ENCODE measurements around the gene KRTAP20-2.

The KRTAP20-2 gene

DNA sequence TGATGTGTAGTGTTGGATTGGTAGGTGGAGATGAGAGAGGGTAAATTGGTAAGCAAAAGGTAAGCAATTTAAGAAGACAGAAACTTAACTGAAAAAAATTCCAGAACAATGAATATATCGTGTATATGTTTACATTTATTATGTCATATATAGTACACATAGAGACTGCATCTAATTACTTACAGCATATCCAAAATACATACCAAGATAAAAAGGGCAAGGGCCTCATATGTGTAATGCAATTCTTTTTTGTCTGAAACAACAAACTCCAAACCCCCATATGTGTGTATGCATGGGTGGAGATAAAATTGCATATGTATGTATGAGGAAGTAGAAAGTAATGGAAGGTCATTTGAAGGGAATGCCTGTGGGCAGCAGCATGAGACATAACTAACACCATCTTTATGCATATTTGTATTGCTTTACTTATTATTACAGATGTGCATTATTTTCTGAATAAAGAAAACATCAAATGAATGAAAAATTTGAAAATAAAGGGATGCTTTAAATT is 12.0 kb downstream of the KRTAP20-2 start:
- TF ChIP-seq, protein P1, sequence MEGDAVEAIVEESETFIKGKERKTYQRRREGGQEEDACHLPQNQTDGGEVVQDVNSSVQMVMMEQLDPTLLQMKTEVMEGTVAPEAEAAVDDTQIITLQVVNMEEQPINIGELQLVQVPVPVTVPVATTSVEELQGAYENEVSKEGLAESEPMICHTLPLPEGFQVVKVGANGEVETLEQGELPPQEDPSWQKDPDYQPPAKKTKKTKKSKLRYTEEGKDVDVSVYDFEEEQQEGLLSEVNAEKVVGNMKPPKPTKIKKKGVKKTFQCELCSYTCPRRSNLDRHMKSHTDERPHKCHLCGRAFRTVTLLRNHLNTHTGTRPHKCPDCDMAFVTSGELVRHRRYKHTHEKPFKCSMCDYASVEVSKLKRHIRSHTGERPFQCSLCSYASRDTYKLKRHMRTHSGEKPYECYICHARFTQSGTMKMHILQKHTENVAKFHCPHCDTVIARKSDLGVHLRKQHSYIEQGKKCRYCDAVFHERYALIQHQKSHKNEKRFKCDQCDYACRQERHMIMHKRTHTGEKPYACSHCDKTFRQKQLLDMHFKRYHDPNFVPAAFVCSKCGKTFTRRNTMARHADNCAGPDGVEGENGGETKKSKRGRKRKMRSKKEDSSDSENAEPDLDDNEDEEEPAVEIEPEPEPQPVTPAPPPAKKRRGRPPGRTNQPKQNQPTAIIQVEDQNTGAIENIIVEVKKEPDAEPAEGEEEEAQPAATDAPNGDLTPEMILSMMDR (IDR thresholded peaks at IDR 0.05; ENCODE audit: low read depth, low read length) = no peak
- no peaks in the 10 kb centered on the region for H3K27me3 ChIP-seq
- no peaks in the 10 kb centered on the region; the same call in 1 of the 2 replicates for H3K4me1 ChIP-seq
- no peak for DNase-seq
- H3K36me3 ChIP-seq = no peaks in the 10 kb centered on the region
- no peaks in the 10 kb centered on the region for H3K9me3 ChIP-seq
- no peak overlapping the region for H3K4me3 ChIP-seq (ENCODE audit: low read depth, low read length)

DNA sequence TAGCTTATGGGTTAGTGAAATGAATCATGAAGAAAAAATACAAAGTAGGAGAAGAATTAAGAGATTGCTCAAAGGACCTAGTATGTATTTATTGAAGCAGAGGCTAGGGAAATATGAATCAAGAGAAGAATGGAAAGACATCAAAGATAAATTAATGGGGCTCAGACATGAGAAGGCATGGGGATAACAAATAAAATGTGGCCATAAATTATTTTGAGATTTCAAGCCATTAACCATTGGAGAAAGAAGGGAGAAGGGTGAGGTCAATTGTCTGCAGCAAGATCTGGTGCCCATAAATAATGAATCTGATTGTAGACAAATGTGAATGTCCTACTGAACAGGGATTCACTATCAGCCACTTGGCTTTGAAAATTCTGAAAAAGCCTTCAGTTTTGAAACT is 17.9 kb downstream of the KRTAP20-2 start:
- Histone ChIP-seq H3K4me3 (ENCODE audit: low read depth, low read length) (no peak overlapping the region), H3K27me3 (no peaks in the 10 kb centered on the region), H3K9me3 (no peaks in the 10 kb centered on the region), H3K36me3 (no peaks in the 10 kb centered on the region), H3K4me1 (no peaks in the 10 kb centered on the region; the same call in 1 of the 2 replicates)
- no peak for DNase-seq
- TF ChIP-seq, protein P1 (IDR thresholded peaks at IDR 0.05; ENCODE audit: low read depth, low read length) = no peak

DNA sequence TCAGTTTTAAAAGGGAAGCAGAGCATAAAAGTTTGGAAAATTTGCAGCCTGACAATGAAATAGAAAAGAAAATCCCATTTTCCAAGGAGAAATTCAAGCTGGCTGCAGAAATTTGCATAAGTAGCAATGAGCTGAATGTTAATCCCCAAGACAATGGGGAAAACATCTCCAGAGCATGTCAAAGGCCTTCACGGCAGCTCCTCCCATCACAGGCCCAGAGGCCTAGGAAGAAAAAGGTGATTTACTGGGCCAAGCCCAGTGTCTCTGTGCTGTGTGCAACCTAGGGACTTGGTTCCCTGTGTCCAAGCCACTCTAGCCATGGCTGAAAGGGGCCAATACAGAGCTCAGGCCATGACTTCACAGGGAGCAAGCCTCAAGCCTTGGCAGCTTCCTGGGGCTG is 33.8 kb downstream of the KRTAP20-2 start:
- H3K9me3 ChIP-seq = no peaks in the 10 kb centered on the region
- DNase-seq = no peak

DNA sequence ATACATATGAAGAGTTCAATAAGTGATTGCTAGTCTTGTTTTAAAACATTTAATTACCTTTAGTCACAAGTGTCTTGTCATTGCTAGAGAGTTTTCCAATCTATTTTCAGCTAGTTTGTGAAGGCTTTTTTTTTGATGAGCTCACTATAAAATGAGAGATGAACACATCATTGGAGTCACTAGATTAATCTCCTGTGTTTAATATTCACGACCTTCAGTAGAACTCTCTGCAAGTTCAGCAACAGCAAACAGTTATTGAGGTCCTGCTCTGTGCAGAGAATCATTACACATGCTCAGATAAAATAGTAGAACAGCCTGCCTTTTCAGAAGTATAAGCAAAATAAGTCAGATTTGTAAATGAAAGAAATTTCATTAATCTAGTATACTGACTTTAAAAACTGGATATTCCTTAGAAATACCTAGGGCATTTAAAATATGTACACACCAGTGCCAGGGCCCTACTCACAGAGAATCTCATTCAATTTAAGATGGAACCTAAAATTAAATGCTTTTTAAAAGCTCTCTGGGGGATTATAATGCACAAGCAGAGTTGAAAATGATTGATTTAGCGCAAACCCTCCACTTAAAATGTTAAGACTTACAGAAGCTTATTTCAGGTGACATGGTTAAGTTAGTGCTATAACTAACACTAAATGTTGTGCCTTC is 38.1 kb downstream of the KRTAP20-2 start:
- DNase-seq = no peak
- Histone ChIP-seq H3K4me3 (ENCODE audit: low read depth, low read length) (no peak overlapping the region), H3K9me3 (no peaks in the 10 kb centered on the region), H3K27me3 (no peaks in the 10 kb centered on the region), H3K4me1 (no peaks in the 10 kb centered on the region), H3K36me3 (no peaks in the 10 kb centered on the region)
- TF ChIP-seq, protein P1 (IDR thresholded peaks at IDR 0.05; ENCODE audit: low read depth, low read length) = no peak

More for the DNA sequence above, 33.8 kb downstream of the KRTAP20-2 start:
- Histone ChIP-seq H3K36me3 (no peaks in the 10 kb centered on the region), H3K4me3 (ENCODE audit: low read depth, low read length) (no peak overlapping the region), H3K4me1 (no peaks in the 10 kb centered on the region), H3K27me3 (no peaks in the 10 kb centered on the region)
- TF ChIP-seq, protein P1 (IDR thresholded peaks at IDR 0.05; ENCODE audit: low read depth, low read length) = no peak

DNA sequence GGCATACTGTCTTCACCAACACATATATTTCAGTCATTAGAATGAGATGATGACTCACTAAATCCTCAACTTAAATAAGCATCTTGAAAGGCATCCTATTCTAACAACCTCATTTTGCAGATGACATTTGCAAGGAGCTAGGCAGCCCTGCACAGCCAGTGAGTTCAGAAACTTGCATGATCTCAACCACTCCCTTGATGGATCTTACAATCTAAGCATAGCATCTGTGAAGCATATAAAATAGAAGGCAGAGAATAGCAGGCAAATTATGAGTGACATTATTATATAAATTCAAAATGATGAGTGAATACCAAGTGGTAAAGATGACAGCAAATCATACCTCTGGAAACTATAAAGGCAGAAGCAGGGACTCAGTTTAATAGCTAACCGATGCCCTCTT is 39.3 kb downstream of the KRTAP20-2 start:
- DNase-seq = no peak
- no peak overlapping the region for H3K4me3 ChIP-seq (ENCODE audit: low read depth, low read length)
- no peaks in the 10 kb centered on the region for H3K4me1 ChIP-seq
- H3K36me3 ChIP-seq = no peaks in the 10 kb centered on the region
- TF ChIP-seq, protein P1 (IDR thresholded peaks at IDR 0.05; ENCODE audit: low read depth, low read length) = no peak
- no peaks in the 10 kb centered on the region for H3K9me3 ChIP-seq
- H3K27me3 ChIP-seq = no peaks in the 10 kb centered on the region

DNA sequence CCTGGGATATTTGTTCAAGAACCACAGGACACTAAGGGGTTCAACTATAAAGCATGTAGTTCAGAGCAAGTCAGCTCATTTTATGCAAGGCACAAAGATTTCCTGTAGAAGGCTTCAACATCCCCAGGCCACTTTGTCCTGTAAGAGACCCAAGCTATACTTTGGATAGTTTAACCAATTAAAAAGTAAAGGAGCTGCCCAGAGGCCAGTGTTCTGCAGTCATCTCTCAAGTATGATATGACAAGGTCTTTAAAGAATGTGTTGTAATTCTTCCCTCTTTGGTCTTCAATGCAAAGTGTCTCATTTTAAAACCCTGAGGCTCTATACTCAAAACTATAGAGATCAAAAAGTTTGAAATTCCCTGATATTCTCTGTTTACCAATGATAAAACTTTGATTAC is 41.7 kb downstream of the KRTAP20-2 start:
- Histone ChIP-seq H3K36me3 (no peaks in the 10 kb centered on the region), H3K9me3 (no peaks in the 10 kb centered on the region), H3K4me3 (ENCODE audit: low read depth, low read length) (no peak overlapping the region), H3K27me3 (no peaks in the 10 kb centered on the region), H3K4me1 (no peaks in the 10 kb centered on the region)
- no peak for DNase-seq
- TF ChIP-seq, protein P1 (IDR thresholded peaks at IDR 0.05; ENCODE audit: low read depth, low read length) = no peak

Measured in BE2C (cell line).